IPS-NIHi11 (cell line): ENCODE data around the gene NINJ2.

Experiments
- DNase-seq: peaks from one replicate; pipeline ENCODE4 v3.0.0; 2012; ENCODE audit warnings: mixed read lengths, low spot score

Gene NINJ2

DNA sequence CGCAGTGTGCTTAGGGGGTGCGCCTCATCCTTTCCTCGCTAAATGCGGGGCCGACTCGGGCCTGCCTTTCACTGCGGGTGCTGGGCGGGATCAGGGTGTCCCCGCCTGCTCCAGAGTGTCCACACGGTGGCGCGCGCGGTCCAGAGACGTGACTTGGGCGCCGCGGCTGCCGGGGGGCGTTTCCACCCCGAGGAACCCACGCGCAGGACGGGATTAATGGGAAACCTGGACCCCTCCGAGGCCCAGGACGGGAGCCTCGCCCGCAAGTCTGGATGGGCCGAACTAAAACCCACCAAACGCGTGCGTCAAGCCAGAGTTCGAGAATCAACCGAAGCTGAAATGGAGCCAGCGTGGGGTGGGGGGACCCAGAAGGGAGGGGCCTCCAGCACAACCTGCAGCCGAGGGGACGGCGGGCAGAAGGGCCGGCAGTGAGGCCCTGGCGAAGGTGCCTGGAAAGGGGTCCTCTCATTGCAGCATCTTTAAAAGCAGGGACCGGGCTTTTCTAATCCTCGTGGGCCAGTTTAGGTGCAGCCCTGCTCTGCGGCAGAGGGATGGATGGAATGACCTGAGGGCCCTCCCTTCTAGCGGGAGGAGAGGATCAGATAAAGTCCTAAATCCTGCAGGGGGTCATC, 93.3 kb downstream of the NINJ2 start:
- DNase-seq = peak; percentile 96

DNA sequence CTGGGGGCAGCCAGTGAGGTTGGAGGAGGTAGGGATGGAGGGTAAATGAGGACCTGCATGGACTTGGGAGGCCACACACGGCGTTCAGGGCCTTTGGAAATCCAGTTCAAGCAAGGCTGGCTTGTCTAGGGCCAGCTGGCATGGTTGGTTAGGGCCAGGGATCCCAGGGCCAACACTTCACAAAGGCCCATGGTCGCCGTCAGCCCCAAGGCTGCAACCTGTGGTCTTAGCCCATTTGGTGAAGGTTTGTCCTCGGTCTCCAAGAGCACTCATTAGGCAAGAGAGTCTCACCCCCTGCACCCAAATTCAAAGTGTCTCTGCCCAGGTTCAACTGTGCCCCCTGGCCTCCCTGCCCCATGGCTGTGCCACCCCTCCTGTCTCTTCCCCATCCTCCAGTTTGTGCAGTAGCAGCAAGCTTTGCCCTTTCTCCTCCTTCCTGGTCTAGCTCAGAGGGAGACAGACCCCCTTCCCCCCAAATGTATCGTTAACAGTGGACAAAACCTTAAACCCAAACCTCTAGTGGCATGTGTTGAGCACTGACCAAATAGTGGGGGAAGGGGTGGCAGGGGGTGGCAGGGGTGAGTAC, 94.1 kb downstream of the NINJ2 start:
- DNase-seq = no peak

DNA sequence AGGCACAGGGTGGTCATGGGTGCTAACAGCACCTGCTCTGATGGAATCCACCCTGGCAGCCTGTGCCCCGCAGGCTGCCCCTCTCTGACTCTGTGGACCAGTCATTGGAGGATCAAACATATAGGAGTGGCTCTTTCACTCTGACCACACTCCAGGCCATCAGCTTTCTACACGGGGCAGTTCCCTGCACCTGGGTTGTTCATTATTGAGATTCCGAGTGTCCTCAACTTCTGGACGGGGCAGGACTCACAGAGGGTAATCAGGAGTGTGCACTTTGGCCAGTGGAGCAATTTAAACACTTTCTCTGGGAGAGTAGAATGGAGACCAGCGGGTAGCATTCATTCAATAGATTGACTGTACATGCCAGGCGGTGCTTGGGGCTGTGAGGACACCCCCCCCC, 94.8 kb downstream of the NINJ2 start:
- no peak for DNase-seq

DNA sequence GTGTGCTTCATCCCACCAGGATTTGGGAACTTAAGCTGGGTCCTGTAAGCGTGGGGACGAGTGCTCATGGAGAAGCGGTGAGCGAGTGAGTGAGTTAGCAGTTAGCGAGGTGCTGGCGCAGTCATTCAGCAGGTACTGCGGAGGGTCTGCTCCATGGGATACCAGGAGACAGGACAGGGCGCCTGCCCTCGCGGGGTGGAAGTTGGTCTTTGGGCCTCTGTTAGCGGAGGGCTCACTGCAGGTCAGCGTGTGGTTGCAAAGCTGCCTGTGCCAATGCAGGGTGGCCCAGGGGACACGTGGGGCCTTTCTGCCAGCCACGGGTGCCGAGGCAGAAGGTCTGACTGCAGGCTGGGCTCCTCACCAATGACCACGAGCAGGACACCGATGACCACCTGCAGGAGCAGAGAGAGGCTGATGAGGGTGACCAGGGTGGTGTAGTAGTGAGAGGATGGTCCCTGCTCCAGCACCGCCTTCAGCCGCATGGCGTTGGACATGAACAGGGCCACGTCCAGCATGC, 97.6 kb downstream of the NINJ2 start:
- DNase-seq = no peak

DNA sequence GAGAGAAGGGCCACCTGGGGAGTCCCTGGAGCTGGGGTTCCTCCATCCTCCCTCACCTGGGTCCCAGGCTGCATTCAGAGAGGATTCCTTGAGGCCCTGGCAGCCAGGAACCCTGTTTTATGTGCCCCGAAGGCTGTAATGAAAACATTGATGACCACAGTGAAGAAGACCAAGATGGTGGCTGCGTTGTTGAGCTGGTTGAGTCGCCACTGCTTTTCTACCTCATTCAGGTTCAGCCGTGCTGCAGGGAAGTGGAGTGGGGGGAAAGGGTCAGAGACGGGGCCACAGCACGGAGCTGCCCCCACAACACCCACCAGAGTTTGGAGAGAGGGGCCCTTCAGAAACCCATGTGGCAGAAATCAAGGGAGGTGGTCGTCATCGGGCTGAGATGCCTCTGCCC, 98.1 kb downstream of the NINJ2 start:
- no peak for DNase-seq

DNA sequence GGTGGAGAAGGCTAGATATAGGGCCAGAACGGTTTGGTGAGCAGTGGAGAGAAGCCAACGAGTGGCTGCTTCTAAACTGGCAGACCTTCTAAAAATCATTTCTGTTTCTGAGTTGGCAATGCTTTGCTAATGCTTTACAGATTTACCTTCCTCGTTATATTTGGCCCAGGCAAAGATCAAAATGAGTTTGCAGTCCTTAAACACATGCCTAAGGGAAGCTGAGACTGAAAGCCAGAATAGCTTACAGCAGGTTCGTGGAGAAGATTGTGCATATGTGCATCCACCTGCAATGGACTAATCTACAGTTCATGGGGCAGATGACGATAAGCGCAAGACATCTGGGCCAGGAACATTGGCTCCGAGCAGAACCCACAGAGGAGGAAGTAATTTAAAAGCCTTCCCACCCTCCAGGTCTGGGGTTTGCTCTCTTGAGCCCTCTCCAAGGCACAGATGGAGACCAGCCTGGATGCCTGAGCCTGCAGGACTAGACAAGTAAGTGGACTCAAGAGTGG, 99.4 kb downstream of the NINJ2 start:
- DNase-seq = no peak

DNA sequence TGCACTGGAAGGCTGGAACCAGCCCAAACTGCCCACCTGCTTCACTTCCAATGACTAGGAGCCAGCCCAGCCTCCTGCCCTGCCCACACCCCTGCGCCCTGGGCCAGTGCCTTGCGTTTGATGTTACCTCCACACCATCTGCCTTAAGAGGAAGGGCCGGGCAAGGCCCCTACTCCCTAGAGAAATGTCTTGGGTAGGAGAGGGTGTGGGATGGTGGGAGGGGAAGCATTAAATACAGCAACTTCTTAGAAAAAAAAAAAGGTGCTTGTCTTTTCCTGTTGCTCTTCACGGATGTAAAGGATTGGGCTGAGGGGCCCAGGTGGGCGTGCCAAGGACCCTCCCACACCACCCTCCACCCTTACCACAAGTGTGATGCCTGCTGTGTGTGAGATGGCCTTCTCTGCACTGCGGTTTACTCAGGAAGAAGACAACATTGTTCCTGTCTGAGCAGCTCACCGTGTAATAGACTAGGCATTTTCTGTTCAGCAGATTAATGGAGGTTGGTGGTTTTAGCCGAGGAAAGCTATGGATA, 99.9 kb downstream of the NINJ2 start:
- DNase-seq = no peak

DNA sequence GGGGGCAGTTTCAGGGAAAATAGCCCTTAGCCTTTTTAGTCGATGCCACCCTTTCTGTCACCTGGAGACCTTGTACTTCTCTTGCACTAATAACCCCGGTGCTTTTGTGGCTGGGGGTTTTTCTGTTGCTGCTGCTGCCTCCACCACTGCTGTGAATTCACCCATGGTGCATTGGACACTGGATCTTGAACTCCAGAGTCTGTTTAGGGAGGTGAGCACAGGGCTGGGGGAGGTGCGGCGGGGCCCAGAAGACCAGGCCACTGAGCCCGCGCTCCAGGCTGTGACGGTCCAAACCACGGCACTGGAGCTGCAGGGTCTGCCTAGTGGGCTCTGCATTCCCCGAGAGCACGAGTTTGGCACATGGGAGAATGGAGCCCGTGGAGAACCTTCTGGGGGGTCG, 100.6 kb downstream of the NINJ2 start:
- no peak for DNase-seq

DNA sequence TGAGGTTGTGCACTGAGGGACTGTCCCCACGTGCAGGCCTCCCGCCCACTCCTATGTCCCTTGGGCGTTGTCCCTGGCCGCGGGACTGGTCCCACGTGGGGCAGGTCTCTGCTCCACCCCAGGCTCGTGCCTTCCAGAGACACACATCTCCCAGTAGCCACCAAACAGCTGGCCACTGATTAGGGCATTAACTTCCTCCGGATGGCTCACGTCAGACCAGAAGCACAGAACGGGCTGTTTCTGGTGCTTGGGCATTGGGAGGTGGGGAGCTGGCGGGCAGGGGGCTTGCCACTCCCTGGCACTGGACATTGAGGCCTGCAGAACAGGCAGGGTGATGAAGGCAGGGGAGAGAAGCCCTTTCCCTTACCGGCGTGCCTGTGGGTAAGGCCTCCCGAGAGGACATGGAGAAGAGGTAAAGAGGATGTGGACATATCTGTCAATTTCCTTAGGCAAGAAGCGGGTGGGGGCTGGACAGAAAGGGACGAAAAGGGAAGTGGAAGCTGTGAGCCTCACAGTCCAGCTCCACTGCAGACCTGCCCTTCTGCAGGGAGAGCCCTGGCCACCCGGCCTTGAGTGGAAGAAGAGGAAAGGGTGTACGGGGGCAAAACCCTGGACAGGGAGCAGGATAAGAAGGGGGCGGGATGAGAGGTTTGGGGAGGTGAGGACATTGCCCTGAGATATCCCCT, 101.2 kb downstream of the NINJ2 start:
- no peak for DNase-seq

DNA sequence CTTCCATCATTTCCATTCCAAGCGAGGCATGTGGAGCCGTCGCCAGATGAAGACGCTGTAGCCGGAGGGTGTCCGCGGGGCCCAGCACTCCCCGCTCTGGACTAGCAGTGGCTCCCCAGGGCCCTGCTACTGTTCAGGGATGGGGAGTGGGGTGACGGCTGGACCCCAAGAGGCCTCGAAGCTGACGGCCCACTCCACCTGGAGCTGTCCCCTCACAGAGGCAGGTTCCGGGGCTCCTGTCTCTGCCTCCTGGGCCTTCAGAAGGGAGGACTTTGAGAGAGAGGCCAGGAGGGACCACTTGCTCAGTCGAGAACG, 101.9 kb downstream of the NINJ2 start:
- no peak for DNase-seq

DNA sequence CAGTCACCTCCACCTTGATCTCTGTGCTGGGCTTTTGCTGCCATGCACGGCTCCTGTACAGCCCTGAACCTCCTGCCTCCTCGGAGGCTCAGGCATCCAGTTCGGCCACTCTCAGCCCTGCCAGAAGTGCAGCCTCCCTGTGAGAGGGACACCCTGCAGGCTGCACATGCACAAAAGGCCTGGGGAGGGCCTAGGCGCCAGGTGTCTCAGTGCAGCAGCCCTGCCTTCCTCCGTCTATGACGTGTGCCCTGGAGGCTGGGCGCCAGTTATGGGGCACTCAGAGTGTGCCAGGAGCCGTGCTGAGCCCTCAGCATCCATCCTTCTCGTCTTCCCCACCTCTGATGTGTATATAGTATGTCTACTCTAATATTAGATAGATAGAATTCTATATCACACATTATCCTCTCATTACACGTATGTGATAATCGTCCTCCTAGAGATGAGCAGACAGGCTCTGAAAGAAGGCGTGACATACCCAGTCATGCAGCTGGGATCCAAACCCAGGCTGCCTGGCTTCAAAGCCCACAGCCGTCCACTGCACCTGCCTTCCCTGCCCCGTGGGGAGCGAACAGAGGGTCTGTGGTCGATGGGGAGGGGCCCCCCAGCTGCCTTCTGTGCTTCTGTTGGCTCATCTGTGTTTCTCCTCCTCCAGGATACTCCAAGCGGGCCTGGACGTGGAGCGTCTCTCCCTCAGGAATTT, 102.4 kb downstream of the NINJ2 start:
- no peak for DNase-seq

DNA sequence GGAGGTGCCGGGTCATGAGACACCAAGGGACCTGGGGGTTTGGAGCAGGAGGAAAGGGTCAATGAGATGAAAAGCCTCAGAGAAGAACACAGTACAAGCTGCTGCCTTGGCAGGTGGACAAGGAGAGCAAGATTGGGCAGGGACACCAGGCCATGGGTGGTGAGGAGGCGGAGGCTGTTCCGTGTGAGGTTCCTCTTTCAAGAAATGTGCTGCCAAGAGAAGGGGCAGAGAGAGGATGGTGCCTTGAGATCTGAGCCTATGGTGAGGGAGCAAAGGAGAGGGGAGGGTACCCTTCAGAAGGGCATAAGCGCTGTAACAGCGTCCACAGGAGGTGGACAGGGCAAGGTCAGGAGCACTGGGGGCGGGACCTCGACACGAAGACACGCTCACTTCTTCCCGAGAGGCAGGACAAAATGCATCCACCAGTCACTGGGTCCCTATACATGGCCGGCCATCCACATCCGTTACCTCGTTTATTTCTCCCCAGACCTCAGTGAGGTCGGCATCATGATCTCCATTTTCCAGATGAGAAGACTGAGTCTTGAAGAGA, 103.3 kb downstream of the NINJ2 start:
- no peak for DNase-seq

DNA sequence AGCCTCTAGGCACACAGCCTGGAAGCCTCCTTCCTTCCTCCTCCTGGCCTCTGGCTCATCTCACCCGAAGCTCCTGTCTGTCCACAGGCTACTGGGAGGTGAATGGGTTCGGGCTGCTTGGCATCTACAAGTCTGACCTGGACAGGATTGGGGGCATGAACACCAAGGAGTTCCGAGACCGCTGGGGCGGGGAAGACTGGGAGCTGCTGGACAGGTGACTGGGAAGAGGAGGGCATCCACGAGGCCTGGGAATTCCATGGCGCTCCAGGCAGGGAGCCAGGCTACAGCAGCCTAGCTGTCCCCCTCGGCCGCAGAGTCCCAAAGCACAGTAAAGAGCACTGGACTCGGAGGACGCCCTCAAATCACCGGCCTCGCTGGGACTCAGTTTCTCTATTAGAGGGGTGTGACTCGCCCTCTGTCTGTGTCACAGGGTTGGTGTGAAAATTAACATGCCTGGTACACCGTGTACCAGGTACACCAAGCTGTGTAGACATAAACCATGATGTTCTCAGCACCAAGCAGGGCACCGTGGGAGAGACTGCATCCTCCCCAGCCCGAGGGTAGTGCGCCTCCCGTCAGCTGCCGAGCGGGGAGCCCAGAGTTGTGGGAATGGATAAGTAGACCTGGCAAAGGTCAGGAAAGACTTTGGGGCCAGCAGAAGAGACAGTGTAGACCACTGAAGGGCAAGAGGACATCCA, 103.9 kb downstream of the NINJ2 start:
- DNase-seq = no peak

DNA sequence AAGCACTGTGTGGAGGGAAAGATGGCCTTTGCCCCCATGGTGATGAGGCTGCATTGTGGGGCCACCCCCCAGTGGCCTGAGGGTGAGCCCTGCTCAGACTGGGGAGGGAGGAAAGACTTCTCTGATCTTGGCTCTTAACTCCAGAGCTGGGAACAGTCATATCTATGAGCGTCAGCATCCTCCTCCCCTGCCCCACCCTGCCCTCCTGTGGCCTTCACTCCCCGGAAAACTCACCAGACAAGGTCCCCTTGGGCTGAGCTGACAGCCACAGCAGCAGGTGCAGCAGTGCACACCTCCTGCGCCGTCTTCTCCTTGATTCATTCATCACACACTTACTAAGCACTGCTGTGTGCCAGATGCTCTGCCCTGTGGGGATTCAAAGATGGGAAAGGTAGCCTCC, 104.7 kb downstream of the NINJ2 start:
- no peak for DNase-seq

DNA sequence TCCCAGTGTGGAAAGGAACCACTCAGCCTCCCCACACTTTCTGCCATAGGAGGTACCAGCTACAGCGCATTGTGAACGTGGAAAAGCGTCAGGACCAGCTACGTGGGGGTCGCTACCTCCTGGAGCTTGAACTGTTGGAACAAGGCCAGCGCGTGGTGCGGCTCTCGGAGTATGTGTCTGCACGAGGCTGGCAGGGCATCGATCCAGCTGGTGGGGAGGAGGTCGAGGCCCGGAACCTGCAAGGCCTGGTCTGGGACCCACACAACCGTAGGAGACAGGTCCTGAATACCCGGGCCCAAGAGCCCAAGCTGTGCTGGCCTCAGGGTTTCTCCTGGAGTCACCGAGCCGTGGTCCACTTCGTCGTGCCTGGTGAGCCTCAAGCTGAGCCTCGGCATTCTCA, 106.7 kb downstream of the NINJ2 start:
- no peak for DNase-seq

DNA sequence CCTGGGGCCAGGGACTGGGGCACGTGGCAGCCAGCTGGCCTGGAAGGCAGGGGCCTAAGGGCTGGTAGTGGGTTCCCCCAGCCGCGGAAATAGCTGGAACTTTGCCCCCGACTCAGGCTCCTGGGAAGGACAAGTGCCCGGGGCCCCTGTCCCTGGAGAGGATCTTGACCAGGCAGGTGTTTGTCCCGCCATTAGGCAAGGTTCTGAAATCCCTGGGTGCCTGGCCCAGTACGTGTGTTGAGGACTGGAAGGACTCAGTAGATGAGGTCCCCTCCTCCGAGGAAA, 109.3 kb downstream of the NINJ2 start:
- DNase-seq = no peak

DNA sequence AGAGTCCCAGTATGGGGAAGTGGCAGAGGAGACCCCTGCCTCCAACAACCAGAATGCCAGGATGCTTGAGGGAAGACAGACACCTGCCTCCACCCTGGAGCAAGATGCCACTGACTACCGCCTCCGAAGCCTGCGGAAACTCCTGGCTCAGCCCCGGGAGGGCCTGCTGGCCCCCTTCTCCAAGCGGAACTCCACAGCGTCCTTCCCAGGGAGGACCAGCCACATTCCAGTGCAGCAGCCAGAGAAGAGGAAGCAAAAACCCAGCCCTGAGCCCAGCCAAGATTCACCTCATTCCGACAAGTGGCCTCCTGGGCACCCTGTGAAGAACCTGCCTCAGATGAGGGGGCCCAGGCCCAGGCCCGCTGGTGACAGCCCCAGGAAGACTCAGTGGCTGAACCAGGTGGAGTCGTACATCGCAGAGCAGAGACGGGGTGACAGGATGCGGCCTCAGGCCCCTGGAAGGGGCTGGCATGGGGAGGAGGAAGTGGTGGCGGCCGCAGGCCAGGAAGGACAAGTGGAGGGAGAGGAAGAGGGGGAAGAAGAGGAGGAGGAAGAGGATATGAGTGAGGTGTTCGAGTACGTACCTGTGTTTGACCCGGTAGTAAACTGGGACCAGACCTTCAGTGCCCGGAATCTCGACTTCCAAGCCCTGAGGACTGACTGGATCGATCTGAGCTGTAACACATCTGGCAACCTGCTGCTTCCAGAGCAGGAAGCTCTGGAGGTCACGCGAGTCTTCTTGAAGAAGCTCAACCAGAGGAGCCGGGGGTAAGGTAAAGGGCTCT, 109.8 kb downstream of the NINJ2 start:
- no peak for DNase-seq

DNA sequence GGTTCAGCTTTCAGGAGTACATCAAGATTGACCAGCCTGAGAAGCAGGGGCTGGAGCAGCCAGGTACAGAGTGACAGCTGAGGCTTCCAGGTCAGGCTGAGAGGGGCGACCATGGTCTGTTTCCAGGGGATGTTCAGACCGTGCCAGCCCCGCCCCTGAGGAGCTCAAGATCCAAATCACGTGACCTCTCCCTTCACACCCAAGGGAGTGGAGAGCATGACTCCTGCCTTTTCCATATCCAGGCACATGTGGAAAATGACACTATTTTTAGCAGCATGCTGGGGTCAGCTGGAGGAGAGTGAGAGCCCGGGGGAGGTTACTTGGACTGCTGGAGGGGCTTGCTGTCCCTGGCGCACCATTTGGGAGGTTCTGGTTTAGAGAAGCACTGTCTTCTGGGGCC, 110.8 kb downstream of the NINJ2 start:
- DNase-seq = no peak

DNA sequence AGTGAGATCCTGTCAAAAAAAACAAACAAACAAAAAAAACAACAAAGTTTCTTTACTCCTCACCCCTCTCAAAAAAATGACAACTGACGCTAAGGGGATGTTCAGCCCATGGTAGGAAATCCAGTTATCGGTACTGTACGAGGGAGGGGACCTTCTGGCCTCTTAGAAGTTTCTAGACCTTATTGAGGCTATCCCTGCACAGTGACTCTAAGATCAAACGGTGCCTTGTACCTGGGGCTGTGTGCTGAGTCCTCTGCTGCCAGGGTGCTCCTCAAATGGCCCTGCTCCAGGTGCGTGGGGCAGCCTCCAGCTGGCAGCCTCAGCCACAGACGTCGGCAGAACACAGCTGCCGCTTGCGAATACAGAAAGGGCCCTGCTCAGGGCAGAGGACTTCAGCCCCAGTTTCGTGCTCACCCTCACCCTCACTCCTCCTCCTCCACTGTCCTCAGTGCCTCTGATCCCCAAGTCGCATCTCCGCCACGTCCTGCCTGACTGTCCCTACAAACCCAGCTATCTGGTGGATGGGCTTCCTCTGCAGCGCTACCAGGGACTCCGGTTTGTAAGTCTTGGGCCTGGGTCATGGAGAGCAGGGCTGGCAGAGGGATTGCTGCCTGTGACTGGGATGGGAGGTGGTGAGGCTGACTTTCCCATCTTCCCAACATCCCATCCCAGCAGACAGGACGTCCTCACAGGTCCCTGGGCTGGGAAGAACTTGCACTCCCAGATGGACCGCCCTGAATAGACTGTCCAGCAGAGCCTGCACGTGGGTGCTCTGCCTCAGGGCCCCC, 112.6 kb downstream of the NINJ2 start:
- no peak for DNase-seq

DNA sequence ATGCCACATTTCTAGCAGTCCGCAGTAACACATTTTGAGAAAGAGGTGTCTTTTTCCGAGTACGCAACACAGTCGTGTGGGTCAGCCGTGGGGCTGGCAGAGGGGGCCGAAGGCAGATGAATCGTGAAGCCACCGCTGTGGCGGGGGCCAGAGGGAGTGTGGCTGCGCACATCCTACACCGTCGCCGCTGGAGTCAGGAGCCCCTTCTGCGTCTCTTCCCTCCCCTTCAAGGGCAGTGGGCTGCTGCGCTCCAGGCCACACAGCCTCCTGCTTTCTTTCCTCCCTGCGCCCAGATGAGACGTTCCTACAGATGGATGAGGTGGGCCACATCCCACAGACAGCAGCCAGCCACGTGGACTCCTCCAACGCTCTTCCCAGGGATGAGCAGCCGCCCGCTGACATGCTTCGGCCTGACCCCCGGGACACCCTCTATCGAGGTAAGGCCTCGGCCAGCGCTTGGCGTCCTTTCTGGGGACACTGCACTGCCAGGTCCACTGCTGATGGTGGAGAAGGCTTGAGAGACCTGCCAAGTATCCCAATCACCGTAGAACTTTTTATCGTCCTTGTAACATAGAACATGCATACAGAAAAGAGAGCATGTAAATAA, 113.7 kb downstream of the NINJ2 start:
- DNase-seq = no peak
